Hepatocyte (in vitro differentiated cells): Measurements from ENCODE around the gene GH2. TPM values are rescaled to one million over a fixed set of nuclear protein-coding genes. Genes with fewer than 3 reads are reported as not detected.
A peak's percentile ranks its signal among the peaks of the same experiment; 100 is the strongest.
"Not testable (repeated sequence)": the region's sequence is repeated elsewhere in the genome, so short reads cannot be mapped to it uniquely, and the experiment has no call there.

Experiments used
- DNase-seq: peaks from one replicate; pipeline ENCODE4 v3.0.0-alpha.2; 2016; ENCODE audit warnings: low spot score
- H2AFZ ChIP-seq: fragments of 200-600 bp; sonication (generic); 2 replicates; pipeline ENCODE4 v1.6.0; 2016; ENCODE audit warnings: antibody characterized with exemption, mild to moderate bottlenecking
- H3K27ac ChIP-seq: fragments of 200-600 bp; sonication (generic); 2 replicates; pipeline ENCODE4 v1.5.1; 2016; ENCODE audit warnings: mild to moderate bottlenecking
- H3K27me3 ChIP-seq: fragments of 200-600 bp; sonication (generic); 2 replicates; pipeline ENCODE4 v1.6.1; 2016
- H3K36me3 ChIP-seq: fragments of 200-600 bp; sonication (generic); replicated peaks from 2 replicates; pipeline ENCODE4 v1.5.1; 2016; ENCODE audit warnings: low read depth; ENCODE audit not compliant: insufficient read depth
- H3K4me1 ChIP-seq: fragments of 200-600 bp; sonication (generic); 2 replicates; pipeline ENCODE4 v1.5.1; 2016; ENCODE audit warnings: mild to moderate bottlenecking, moderate library complexity; ENCODE audit not compliant: insufficient read depth
- H3K4me2 ChIP-seq: fragments of 200-600 bp; sonication (generic); 2 replicates; pipeline ENCODE4 v1.6.0; 2016
- H3K4me3 ChIP-seq: fragments of 200-600 bp; sonication (generic); 2 replicates; pipeline ENCODE4 v1.5.1; 2016; ENCODE audit warnings: mild to moderate bottlenecking
- H3K79me2 ChIP-seq: fragments of 200-600 bp; sonication (generic); 2 replicates; pipeline ENCODE4 v1.6.0; 2017; ENCODE audit warnings: mild to moderate bottlenecking
- H3K9me2 ChIP-seq: fragments of 200-600 bp; sonication (generic); replicated peaks from 2 replicates; pipeline ENCODE4 v1.6.0; 2017; ENCODE audit warnings: mild to moderate bottlenecking; ENCODE audit not compliant: insufficient read depth
- H3K9me3 ChIP-seq: fragments of 200-600 bp; sonication (generic); 2 replicates; pipeline ENCODE4 v1.5.1; 2016; ENCODE audit warnings: low read depth, mild to moderate bottlenecking
- H4K20me1 ChIP-seq: fragments of 200-600 bp; sonication (generic); 2 replicates; pipeline ENCODE4 v1.6.0; 2016; ENCODE audit warnings: mild to moderate bottlenecking; ENCODE audit not compliant: insufficient read depth, poor library complexity, severe bottlenecking
- CTCF ChIP-seq: fragments of 200-600 bp; sonication (generic); IDR thresholded peaks from 2 replicates; pipeline ENCODE4 v1.5.1; 2016; ENCODE audit warnings: antibody characterized with exemption, mild to moderate bottlenecking; ENCODE audit not compliant: poor library complexity
- EZH2 ChIP-seq: fragments of 200-600 bp; sonication (generic); IDR thresholded peaks from 2 replicates; pipeline ENCODE4 v1.6.1; 2016; ENCODE audit warnings: antibody characterized with exemption, mild to moderate bottlenecking, borderline replicate concordance
- EZH2phosphoT487 ChIP-seq: fragments of 200-600 bp; sonication (generic); IDR thresholded peaks from one replicate; pipeline ENCODE4 v1.6.1; 2018; ENCODE audit warnings: antibody characterized with exemption, mild to moderate bottlenecking, low read depth, moderate library complexity; ENCODE audit not compliant: unreplicated experiment, severe bottlenecking
- WGBS: methylation state at CpG from one replicate; pipeline ENCODE4 v1.1.6; 2016; ENCODE audit warnings: low lambda C conversion rate; ENCODE audit errors: missing lambda C conversion rate; 5-methylcytosine and 5-hydroxymethylcytosine counted together
- polyA plus RNA-seq: library from polyadenylated mRNA; unstranded; fragments of >200 nt; fragmentation: Nextera tagmentation; extraction: Ambion mirVana; gene quantifications from 2 replicates; pipeline ENCODE4 v1.2.1, GENCODE V29; 2016
- total RNA-seq: library from RNA; depleted of rRNA; stranded (reverse); fragments of >200 nt; gene quantifications from 2 replicates; pipeline ENCODE4 v1.2.3, GENCODE V29; 2014

Gene GH2
- total and polyA plus RNA-seq, 2 experiments from 2014 or later = not detected

DNA sequence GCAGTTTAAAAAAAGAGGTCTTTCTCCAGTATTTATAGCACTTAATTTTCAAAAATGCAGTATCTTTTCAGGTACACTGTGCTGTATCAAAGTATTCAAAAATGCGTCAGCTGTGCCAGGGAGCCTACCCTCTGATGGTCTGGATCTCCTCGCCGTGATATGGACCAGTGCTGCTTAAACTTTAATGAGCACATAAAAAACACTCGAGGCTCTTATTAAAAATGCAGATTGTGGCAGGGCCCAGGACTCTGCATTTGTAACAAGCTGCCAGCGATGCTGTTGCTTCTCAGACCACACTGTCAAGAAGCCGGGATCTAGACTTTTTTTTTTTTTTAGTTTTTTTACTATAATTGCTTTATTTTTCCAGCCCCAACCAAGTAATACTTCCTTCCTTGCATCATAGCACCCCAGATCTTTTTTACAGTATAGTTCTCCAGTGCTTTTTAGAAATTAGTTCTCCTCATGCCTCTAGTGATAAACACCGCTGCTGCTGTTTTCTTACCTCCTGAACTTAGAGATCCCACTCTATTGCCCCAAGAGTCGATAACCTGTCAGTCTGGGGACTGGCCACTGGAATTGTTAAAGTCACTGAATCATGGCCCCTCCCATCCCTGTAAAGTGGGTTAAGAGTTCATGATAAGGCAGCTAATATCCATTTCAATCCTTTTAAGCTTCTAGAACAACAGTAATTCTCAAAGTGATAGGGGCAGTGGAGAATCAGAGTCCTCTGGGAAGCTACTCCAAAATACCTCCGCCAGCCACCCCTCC, 37.6 kb downstream of the GH2 start:
- H3K9me3 ChIP-seq = no peaks in the 10 kb centered on the region
- H3K36me3 ChIP-seq = no peaks in the 10 kb centered on the region
- H3K79me2 ChIP-seq = peaks cover 31% of the 10 kb centered on the region
- no peak overlapping the region for H3K4me3 ChIP-seq
- peak overlapping the region; percentile 94 for H2AFZ ChIP-seq
- no peak for TF ChIP-seq EZH2
- no peak for TF ChIP-seq CTCF
- TF ChIP-seq EZH2phosphoT487 = no peak
- DNase-seq = no peak
- WGBS = 79% methylated on average over 9 of the region's 9 CpGs
- no peaks in the 10 kb centered on the region for H3K9me2 ChIP-seq
- H3K27me3 ChIP-seq = no peaks in the 10 kb centered on the region
- H3K4me1 ChIP-seq = peaks cover 30% of the 10 kb centered on the region
- peaks cover 20% of the 10 kb centered on the region for H4K20me1 ChIP-seq
- peak overlapping the region; percentile 82 for H3K4me2 ChIP-seq
- peak overlapping the region; percentile 88 for H3K27ac ChIP-seq

DNA sequence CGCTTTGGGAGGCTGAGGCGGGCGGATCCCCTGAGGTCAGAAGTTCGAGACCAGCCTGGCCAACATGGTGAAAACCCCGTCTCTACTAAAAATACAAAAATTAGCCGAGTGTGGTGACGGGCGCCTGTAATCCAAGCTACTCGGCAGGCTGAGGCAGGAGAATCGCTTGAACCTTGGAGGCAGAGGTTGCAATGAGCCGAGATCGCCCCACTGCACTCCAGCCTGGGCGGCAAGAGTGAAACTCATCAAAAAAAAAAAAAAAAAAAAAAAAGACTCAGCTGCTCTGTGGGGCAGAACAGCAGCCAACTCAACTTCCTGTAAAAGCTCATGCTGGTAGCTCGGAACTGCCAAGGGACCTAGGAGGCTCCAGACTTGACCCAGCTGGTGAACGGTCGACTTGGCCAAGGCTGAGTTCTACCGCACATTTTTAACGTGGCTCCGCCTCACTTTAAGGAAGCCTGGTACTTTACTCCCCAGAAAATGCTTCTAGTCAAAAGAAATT, 38.3 kb downstream of the GH2 start:
- DNase-seq = peak; percentile 44
- H3K27me3 ChIP-seq, H3K9me3 ChIP-seq, H3K9me2 ChIP-seq, H3K36me3 ChIP-seq: not testable (repeated sequence)
- Histone ChIP-seq H2AFZ (peak overlapping the region; percentile 94), H3K4me1 (peaks cover 33% of the 10 kb centered on the region), H3K79me2 (peaks cover 37% of the 10 kb centered on the region), H3K4me3 (peak overlapping the region; percentile 43), H4K20me1 (peaks cover 24% of the 10 kb centered on the region), H3K4me2 (peak overlapping the region; percentile 82), H3K27ac (peak overlapping the region; percentile 88)
- 42% methylated on average over 19 of the region's 19 CpGs for WGBS

DNA sequence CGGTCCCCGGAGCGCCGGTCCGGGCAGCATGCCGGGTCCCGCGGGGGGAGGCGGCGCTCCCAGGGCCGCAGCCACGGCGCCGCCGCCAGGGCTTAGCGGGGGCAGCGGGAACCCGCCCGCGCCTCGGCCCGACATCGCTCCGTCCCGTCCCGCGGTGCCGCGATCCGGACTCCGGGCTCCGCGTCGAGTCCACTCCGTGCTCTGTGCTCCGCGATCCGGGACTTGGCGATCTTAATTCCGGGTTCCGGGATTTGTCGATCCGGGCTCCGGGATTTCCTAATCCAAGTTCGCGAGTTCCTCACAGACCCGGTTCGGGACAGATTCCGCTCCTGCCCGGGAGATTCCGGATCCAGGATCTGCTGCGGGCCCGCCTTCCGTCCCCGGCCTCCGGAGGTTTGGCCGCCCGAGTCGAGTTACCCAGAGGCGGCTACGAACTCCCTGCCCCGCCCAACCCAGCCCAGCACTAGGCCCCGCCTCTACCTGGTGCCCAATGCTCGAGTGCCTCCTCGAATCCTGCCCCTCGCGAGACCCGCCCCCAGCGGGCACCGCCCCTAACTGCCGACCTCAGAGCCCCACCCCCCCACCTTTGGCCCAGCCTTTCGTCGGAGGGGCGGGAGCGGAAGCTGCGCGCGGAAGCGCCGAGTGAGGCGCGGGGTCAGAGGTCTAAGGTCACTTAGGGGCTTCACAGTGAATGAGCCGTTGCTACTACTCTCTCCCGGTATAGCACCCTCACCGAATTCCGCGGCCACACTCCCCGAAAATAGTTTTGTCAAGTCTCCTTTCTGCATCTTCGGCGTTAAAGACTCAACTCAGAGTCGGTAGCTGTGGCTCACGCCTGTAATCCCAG, 39.0 kb downstream of the GH2 start, which contains the start of gene SMARCD2:
Gene SMARCD2 (minus strand): TSS at position 146 of the 847 bp plus-strand sequence. CDS start 11 bp downstream, at position 135.
- Histone ChIP-seq H3K27me3 (no peaks in the 10 kb centered on the region), H3K36me3 (no peaks in the 10 kb centered on the region), H3K9me2 (no peaks in the 10 kb centered on the region), H3K4me1 (peaks cover 36% of the 10 kb centered on the region), H3K79me2 (peaks cover 44% of the 10 kb centered on the region), H3K9me3 (no peaks in the 10 kb centered on the region), H2AFZ (peak within 1 kb of the TSS; percentile 94), H4K20me1 (peaks cover 31% of the 10 kb centered on the region), H3K4me2 (peak within 1 kb of the TSS; percentile 94), H3K27ac (peak within 1 kb of the TSS; percentile 88), H3K4me3 (peak within 1 kb of the TSS; percentile 92)
- TF ChIP-seq EZH2 (no peak), EZH2phosphoT487 (no peak), CTCF (no peak)
- peak; percentile 99 for DNase-seq
- under 1% methylated on average over 78 of the region's 92 CpGs for WGBS
